Smooth muscle cell (in vitro differentiated cells): Measurements from ENCODE around the gene CD34. TPM values are rescaled to one million over a fixed set of nuclear protein-coding genes. Genes with fewer than 3 reads are reported as not detected.

Experiments
- DNase-seq: peaks from one replicate; lab custom pipeline; 2025; ENCODE audit not compliant: unreplicated experiment; lab: John Stamatoyannopoulos, UW
- H2AFZ ChIP-seq: fragments of 200-600 bp; sonication (generic); 2 replicates; pipeline ENCODE4 v1.6.0; 2016; ENCODE audit warnings: antibody characterized with exemption, low read depth, mild to moderate bottlenecking
- H3F3A ChIP-seq: fragments of 200-600 bp; sonication (generic); 2 replicates; pipeline ENCODE4 v1.6.0; 2017; ENCODE audit warnings: antibody characterized with exemption, low read depth
- H3K27ac ChIP-seq: fragments of 200-600 bp; sonication (generic); 2 replicates; pipeline ENCODE4 v1.5.1; 2016; ENCODE audit warnings: low read depth, mild to moderate bottlenecking
- H3K27me3 ChIP-seq: fragments of 200-600 bp; sonication (generic); 2 replicates; pipeline ENCODE4 v1.6.1; 2016; ENCODE audit warnings: low read depth, mild to moderate bottlenecking
- H3K36me3 ChIP-seq: fragments of 200-600 bp; sonication (generic); 2 replicates; pipeline ENCODE4 v1.5.1; 2016; ENCODE audit warnings: low read depth
- H3K4me1 ChIP-seq: fragments of 200-600 bp; sonication (generic); 2 replicates; pipeline ENCODE4 v1.5.1; 2016; ENCODE audit warnings: low read depth
- H3K4me2 ChIP-seq: fragments of 200-600 bp; sonication (generic); 2 replicates; pipeline ENCODE4 v1.6.0; 2016; ENCODE audit warnings: mild to moderate bottlenecking
- H3K4me3 ChIP-seq: fragments of 200-600 bp; sonication (generic); 2 replicates; pipeline ENCODE4 v1.5.1; 2016; ENCODE audit warnings: mild to moderate bottlenecking
- H3K79me2 ChIP-seq: fragments of 200-600 bp; sonication (generic); 2 replicates; pipeline ENCODE4 v1.6.0; 2016; ENCODE audit warnings: low read depth, mild to moderate bottlenecking
- H3K9ac ChIP-seq: fragments of 200-600 bp; sonication (generic); 2 replicates; pipeline ENCODE4 v1.6.0; 2016; ENCODE audit warnings: low read depth
- H3K9me3 ChIP-seq: fragments of 200-600 bp; sonication (generic); replicated peaks from 2 replicates; pipeline ENCODE4 v1.5.1; 2016; ENCODE audit warnings: low read depth
- H4K20me1 ChIP-seq: fragments of 200-600 bp; sonication (generic); 2 replicates; pipeline ENCODE4 v1.6.0; 2016; ENCODE audit warnings: low read depth
- WGBS: methylation state at CpG from one replicate; pipeline ENCODE4 v1.1.7; 2016; ENCODE audit warnings: low lambda C conversion rate; 5-methylcytosine and 5-hydroxymethylcytosine counted together
- polyA plus RNA-seq: library from polyadenylated mRNA; unstranded; fragments of >200 nt; fragmentation: Nextera tagmentation; extraction: Ambion mirVana; gene quantifications from 2 replicates; pipeline ENCODE4 v1.2.1, GENCODE V29; 2016
- total RNA-seq: library from RNA; depleted of rRNA; stranded (reverse); fragments of >200 nt; gene quantifications from 2 replicates; pipeline ENCODE4 v1.2.3, GENCODE V29; 2014
- TF ChIP-seq, protein P1 (sequence below): fragments of 200-600 bp; sonication (generic); IDR thresholded peaks from 2 replicates; pipeline ENCODE4 v1.5.1; 2017; ENCODE audit warnings: borderline replicate concordance, mild to moderate bottlenecking, antibody characterized with exemption; ENCODE audit not compliant: insufficient read depth, poor library complexity, severe bottlenecking

CD34 gene, protein sequence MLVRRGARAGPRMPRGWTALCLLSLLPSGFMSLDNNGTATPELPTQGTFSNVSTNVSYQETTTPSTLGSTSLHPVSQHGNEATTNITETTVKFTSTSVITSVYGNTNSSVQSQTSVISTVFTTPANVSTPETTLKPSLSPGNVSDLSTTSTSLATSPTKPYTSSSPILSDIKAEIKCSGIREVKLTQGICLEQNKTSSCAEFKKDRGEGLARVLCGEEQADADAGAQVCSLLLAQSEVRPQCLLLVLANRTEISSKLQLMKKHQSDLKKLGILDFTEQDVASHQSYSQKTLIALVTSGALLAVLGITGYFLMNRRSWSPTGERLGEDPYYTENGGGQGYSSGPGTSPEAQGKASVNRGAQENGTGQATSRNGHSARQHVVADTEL
- total RNA-seq = not detected in 2 replicates
- not detected in 2 replicates for polyA plus RNA-seq

DNA sequence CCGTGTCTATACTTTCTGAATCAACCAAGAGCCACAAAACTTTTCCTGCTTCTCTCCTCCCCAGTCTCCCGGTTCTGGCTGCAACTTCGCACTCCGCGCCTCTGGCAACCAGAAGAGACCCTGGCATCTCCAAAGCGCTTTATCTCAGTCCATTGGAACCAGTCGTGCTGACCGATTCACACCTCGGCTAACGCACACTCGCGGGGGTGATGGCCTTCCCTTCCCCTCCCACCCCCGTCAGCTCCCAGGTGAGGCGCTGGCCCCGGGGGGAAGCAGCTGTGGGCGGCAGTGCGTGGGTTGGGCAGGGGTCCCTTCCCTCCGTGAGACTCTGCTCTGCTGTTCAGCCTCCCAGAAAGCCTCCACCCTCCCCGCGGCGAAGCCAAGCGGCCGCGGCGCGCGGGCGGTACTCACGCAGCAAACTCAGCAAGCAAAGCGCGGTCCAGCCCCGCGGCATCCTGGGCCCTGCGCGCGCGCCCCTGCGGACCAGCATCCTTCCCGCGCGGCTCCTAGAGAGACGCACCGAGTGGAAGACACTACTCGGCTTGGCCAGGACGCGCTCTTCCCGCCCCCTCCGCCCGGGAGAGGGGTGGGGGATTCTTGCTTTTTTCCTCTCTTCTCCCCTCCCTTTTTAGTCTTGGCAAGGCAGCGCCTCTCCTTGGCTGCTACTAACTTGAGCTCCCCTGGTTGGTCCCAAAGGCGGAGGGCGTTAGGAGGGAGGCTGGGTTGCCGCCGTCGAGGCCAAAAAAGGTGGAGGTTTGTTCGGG lies at the start of gene CD34:
TSS of gene CD34 (minus strand) at position 535 of the 764 bp plus-strand sequence. CDS start at position 490, 45 bp downstream.
- Histone ChIP-seq H3K36me3 (no peaks in the 10 kb centered on the region), H3K9me3 (no peaks in the 10 kb centered on the region), H3K4me2 (peak within 1 kb of the TSS; percentile 83), H4K20me1 (no peaks in the 10 kb centered on the region), H2AFZ (no peak within 1 kb of the TSS), H3K4me1 (no peaks in the 10 kb centered on the region), H3K4me3 (peak within 1 kb of the TSS; percentile 32), H3K27ac (no peak within 1 kb of the TSS), H3K79me2 (no peaks in the 10 kb centered on the region), H3K27me3 (peaks cover 68% of the 10 kb centered on the region), H3K9ac (no peak within 1 kb of the TSS), H3F3A (no peaks in the 10 kb centered on the region)
- WGBS = 7% methylated on average over 47 of the region's 56 CpGs
- no peak for DNase-seq
- TF ChIP-seq, protein P1, sequence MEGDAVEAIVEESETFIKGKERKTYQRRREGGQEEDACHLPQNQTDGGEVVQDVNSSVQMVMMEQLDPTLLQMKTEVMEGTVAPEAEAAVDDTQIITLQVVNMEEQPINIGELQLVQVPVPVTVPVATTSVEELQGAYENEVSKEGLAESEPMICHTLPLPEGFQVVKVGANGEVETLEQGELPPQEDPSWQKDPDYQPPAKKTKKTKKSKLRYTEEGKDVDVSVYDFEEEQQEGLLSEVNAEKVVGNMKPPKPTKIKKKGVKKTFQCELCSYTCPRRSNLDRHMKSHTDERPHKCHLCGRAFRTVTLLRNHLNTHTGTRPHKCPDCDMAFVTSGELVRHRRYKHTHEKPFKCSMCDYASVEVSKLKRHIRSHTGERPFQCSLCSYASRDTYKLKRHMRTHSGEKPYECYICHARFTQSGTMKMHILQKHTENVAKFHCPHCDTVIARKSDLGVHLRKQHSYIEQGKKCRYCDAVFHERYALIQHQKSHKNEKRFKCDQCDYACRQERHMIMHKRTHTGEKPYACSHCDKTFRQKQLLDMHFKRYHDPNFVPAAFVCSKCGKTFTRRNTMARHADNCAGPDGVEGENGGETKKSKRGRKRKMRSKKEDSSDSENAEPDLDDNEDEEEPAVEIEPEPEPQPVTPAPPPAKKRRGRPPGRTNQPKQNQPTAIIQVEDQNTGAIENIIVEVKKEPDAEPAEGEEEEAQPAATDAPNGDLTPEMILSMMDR = no peak

DNA sequence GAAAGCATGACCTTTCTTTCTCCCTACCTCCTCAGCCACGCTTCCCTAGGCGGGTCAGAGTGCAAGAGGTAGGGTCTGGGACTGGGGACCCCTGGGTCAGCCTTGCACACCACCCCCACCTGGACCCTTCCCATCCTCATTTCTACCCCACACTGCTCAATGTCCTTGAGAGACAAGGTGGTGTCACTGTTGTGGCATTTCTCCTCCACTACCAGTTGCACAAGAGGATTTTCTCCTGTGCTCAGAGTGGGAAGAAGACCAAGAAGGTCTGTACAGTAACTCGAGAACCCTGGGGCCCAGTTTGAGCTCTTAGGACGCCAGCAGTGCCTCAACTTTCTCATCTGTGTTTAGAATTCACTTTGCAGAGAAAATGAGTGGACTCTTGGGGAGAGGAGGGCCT lies 49.4 kb upstream of the CD34 start:
- TF ChIP-seq, protein P1 = no peak
- Histone ChIP-seq H3K27ac (no peak overlapping the region), H3K4me3 (no peak overlapping the region), H3K4me2 (no peak overlapping the region), H3K9me3 (no peaks in the 10 kb centered on the region), H3K79me2 (no peaks in the 10 kb centered on the region), H3K36me3 (no peaks in the 10 kb centered on the region), H3F3A (no peaks in the 10 kb centered on the region), H3K4me1 (no peaks in the 10 kb centered on the region), H3K27me3 (peaks cover 51% of the 10 kb centered on the region), H3K9ac (no peak overlapping the region), H2AFZ (no peak overlapping the region), H4K20me1 (no peaks in the 10 kb centered on the region)
- 93% methylated on average over 4 of the region's 4 CpGs for WGBS
- no peak for DNase-seq

DNA sequence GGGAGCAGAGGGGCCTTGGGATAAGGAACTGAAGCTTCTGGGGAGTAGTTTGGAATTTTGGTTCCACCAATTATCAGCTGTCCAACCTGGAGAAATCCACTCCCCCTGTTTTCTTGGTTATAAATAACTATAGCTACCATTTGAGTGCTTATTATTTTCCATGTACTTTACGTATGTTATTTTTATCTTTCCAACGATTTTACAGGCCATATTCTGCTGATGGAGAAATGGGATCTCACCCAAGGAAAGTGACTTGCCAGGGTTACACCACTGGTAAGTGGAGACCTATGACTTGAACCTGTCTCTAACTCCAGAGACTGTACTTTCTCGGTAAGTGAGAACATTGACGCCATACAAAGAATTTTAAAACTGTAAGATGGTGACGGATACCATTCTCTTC lies 49.0 kb upstream of the CD34 start:
- no peaks in the 10 kb centered on the region for H3K36me3 ChIP-seq
- H2AFZ ChIP-seq = peak overlapping the region; percentile 95
- 91% methylated on average over 5 of the region's 5 CpGs for WGBS
- H3K9ac ChIP-seq = no peak overlapping the region
- peaks cover 56% of the 10 kb centered on the region for H3K27me3 ChIP-seq
- no peak overlapping the region for H3K27ac ChIP-seq
- H3F3A ChIP-seq = no peaks in the 10 kb centered on the region
- H3K4me2 ChIP-seq = peak overlapping the region; percentile 98
- no peaks in the 10 kb centered on the region for H4K20me1 ChIP-seq
- H3K9me3 ChIP-seq = no peaks in the 10 kb centered on the region
- H3K79me2 ChIP-seq = no peaks in the 10 kb centered on the region
- peak overlapping the region; percentile 60 for H3K4me3 ChIP-seq
- TF ChIP-seq, protein P1 = no peak
- H3K4me1 ChIP-seq = no peaks in the 10 kb centered on the region
- DNase-seq = no peak
